Right lobe of liver (tissue), 6 donors: ENCODE measurements around the gene PGS1. TPM values are rescaled to one million over a fixed set of nuclear protein-coding genes. Genes with fewer than 3 reads are reported as not detected.

Experiments used
- ATAC-seq, 4 donors: fragments of 200-7000 bp; cut with Tn5 transposase; one replicate each; pipeline ENCODE4 v1.9.1; 2020; ENCODE audit warnings: mild to moderate bottlenecking in 4 of 4, moderate library complexity in 4 of 4
- DNase-seq, 3 donors: peaks; one replicate each; pipeline ENCODE4 v3.0.0-alpha.2; 2020
- H3K27ac ChIP-seq, 3 donors: fragments of 200-600 bp; one replicate each; pipeline ENCODE4 v1.8.0; 2022
- H3K27me3 ChIP-seq, 2 donors: fragments of 200-600 bp; one replicate each; pipeline ENCODE4 v1.8.0; 2022
- H3K36me3 ChIP-seq, 4 donors: fragments of 200-600 bp; sonication (generic) in 1 of 4; one replicate each; pipeline versions ENCODE4 v1.5.1 to v1.8.0; 2017 to 2022; ENCODE audit warnings: control low read depth in 1 of 4
- H3K4me1 ChIP-seq, 4 donors: fragments of 200-600 bp; sonication (generic) in 1 of 4; one replicate each; pipeline versions ENCODE4 v1.5.1 to v1.8.0; 2017 to 2022; ENCODE audit warnings: control low read depth in 1 of 4
- H3K4me3 ChIP-seq, 3 donors: fragments of 200-600 bp; one replicate each; pipeline ENCODE4 v1.8.0; 2022
- H3K9me3 ChIP-seq, 4 donors: fragments of 200-600 bp; sonication (generic) in 1 of 4; one replicate each; pipeline versions ENCODE4 v1.5.1 to v1.8.0; 2017 to 2022; ENCODE audit warnings: control low read depth in 1 of 4
- CTCF ChIP-seq, 4 donors: fragments of 200-600 bp in 3 of 4; fragments of 450-650 bp in 1 of 4; IDR thresholded peaks; one replicate each; pipeline versions ENCODE4 v1.5.1 to v1.8.0; 2016 to 2022; ENCODE audit warnings: antibody characterized with exemption in 4 of 4, mild to moderate bottlenecking in 2 of 4
- POLR2A ChIP-seq: fragments of 450-650 bp; IDR thresholded peaks from one replicate; pipeline ENCODE4 v1.6.1; 2017; ENCODE audit warnings: antibody characterized with exemption, mild to moderate bottlenecking
- WGBS: methylation state at CpG from one replicate; pipeline ENCODE4 v1.1.6; 2018; ENCODE audit warnings: low coverage, low lambda C conversion rate; ENCODE audit not compliant: insufficient coverage; ENCODE audit errors: missing lambda C conversion rate; 5-methylcytosine and 5-hydroxymethylcytosine counted together
- intact Hi-C, 2 donors: fragments of 100-400 bp; cut with DNase I; formaldehyde crosslinking; loops; one replicate each; pipeline versions ENCODE4 v1.11.2 to v1.14.1; 2022
- total RNA-seq, 6 experiments: library from RNA; depleted of rRNA in 2 of 6; stranded (reverse); fragments of >200 nt in 2 of 6; fragmentation: NEBNext Ultra II Directional in 3 of 6; extraction: Animal tissue kit (Norgen Biotek cat#: 25700) in 3 of 6; gene quantifications; one replicate each; pipeline versions ENCODE4 v1.1.0 to v1.2.4, GENCODE V29; 2016 to 2023
- donor health status: DM: no; HTN: yes; CAD: no.
- donor health status: DM: no; HTN: no; CAD: no.
- donor health status: DM: no; HTN: no; CAD: no.
- donor health status: DM: no; HTN: yes; CAD: no.
- donor health status: DM: no; HTN: yes; CAD: no.

The PGS1 gene
- total RNA-seq, 6 experiments from 2014 or later: 8.8 to 17.5 (median 13.4) TPM

- intact Hi-C loops: no loop called here
- ATAC-seq: no peak
- H3K27me3 ChIP-seq: no peaks in the 10 kb centered on the region
- no peaks in the 10 kb centered on the region for H3K36me3 ChIP-seq
- H3K27ac ChIP-seq: no peak overlapping the region
- no peak for TF ChIP-seq CTCF (IDR thresholded peaks at IDR 0.05)
- no peaks in the 10 kb centered on the region for H3K9me3 ChIP-seq
- H3K4me3 ChIP-seq: no peak overlapping the region
- DNase-seq: no peak
- H3K4me1 ChIP-seq: peaks cover 0 to under 1% (median under 1%) of the 10 kb centered on the region in 4 donors
- WGBS: 90% methylated on average over 3 of the region's 20 CpGs
Observed at GRCh38 chr17:78437508-78438169, 59.2 kb downstream of the PGS1 start.

GRCh38 chr17:78438271-78438691 is 59.8 kb downstream of the PGS1 start:
- Histone ChIP-seq H3K36me3 (no peaks in the 10 kb centered on the region), H3K9me3 (no peaks in the 10 kb centered on the region), H3K4me1 (no peaks in the 10 kb centered on the region), H3K4me3 (no peak overlapping the region), H3K27ac (no peak overlapping the region), H3K27me3 (no peaks in the 10 kb centered on the region)
- no peak for ATAC-seq
- intact Hi-C loops: no loop called here
- no peak for TF ChIP-seq CTCF (IDR thresholded peaks at IDR 0.05)
- TF ChIP-seq POLR2A: no peak
- DNase-seq: no peak
- 94% methylated on average over 7 of the region's 10 CpGs for WGBS

- no peak for DNase-seq
- intact Hi-C loops: no loop called here
- TF ChIP-seq CTCF (IDR thresholded peaks at IDR 0.05): no peak
Observed at GRCh38 chr17:78438694-78439325, 60.4 kb downstream of the PGS1 start.

DNA sequence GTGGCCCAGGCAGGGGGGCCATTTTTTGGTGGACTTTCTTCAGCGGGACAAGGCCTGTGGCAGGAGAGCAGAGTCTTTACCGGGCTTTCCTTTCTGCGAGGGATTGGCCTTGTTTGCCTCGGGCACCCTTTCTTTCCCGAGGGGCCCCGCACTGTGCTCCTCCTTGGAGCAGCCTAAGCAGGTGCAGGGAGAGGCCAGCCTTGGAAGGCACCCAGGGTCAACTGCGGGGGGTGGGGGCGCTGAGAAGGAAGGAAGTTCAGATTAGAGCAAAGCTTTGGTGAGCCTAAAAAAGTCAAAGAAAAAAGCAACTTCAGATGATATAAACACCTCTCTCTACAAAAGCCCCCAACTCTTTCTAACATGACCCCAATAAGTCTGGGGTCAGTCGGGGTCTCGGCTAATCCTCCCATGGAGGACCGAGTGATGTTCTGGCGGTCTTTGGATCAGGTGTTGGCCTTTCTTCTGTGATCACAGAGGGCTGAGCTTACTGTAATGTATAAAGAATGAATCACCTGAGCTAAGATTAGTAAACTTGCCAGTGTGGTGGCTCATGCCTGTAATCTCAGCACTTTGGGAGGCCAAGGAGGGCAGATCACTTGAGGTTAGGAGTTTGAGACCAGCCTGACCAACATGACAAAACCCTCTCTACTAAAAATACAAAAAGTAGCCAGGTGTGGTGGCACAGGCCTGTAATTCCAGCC is 63.0 kb downstream of the PGS1 start:
- no peak for DNase-seq
- Histone ChIP-seq H3K36me3 (no peaks in the 10 kb centered on the region), H3K9me3 (no peaks in the 10 kb centered on the region), H3K4me3 (no peak overlapping the region), H3K4me1 (no peaks in the 10 kb centered on the region), H3K27me3 (no peaks in the 10 kb centered on the region), H3K27ac (no peak overlapping the region)
- TF ChIP-seq CTCF (IDR thresholded peaks at IDR 0.05) (no peak), POLR2A (no peak)
- intact Hi-C loops: no loop called here
- WGBS: 39% methylated on average over 4 of the region's 12 CpGs
- no peak for ATAC-seq

More at GRCh38 chr17:78438694-78439325, 60.4 kb downstream of the PGS1 start:
- H3K27ac ChIP-seq: no peak overlapping the region
- ATAC-seq: no peak
- no peaks in the 10 kb centered on the region for H3K4me1 ChIP-seq
- no peaks in the 10 kb centered on the region for H3K27me3 ChIP-seq
- no peaks in the 10 kb centered on the region for H3K9me3 ChIP-seq
- 87% methylated on average over 11 of the region's 16 CpGs for WGBS
- no peaks in the 10 kb centered on the region for H3K36me3 ChIP-seq
- no peak overlapping the region for H3K4me3 ChIP-seq
